Endothelial cell of umbilical vein (primary cell): ENCODE measurements around the gene FLT3LG. TPM values are rescaled to one million over a fixed set of nuclear protein-coding genes. Genes with fewer than 3 reads are reported as not detected.

Source experiments
- BruUV-seq: library from RNA; stranded (reverse); fragments of 400-500 nt; replicated peaks from 2 replicates; lab custom pipeline; 2021; lab: Mats Ljungman, UMichigan
- CTCF ChIA-PET: fragments of 300-600, 350-600 bp; sonication (Branson Sonifier 250); formaldehyde crosslinking; loops from one replicate; lab custom pipeline; 2021; ENCODE audit warnings: antibody characterized with exemption, inconsistent platforms; lab: Charles Lee
- POLR2A ChIA-PET: fragments of 300-600, 350-600 bp; sonication (Branson Sonifier 250); formaldehyde crosslinking; loops from one replicate; lab custom pipeline; 2021; ENCODE audit warnings: antibody characterized with exemption, inconsistent platforms; lab: Charles Lee
- DNase-seq: peaks from one replicate; pipeline ENCODE4 v3.0.0-alpha.2; 2011; ENCODE audit warnings: low read depth, low spot score
- FAIRE-seq: peaks from 2 replicates; lab custom pipeline; 2011; peaks lifted over from hg19 to GRCh38; lab: Jason Lieb, UNC
- H2AFZ ChIP-seq: 2 replicates; pipeline ENCODE4 v1.6.0; 2012; ENCODE audit warnings: low read depth, low read length, control low read depth, inconsistent platforms
- H3K27ac ChIP-seq: 2 replicates; pipeline ENCODE4 v1.5.1; 2011; ENCODE audit warnings: low read depth, mild to moderate bottlenecking, control low read depth, low read length, moderate library complexity; ENCODE audit not compliant: insufficient read depth
- H3K27me3 ChIP-seq, 2 experiments: 2 replicates each; pipeline versions ENCODE4 v1.6.0 to v1.6.1; 2011; ENCODE audit warnings: low read length in 2 of 2, mixed read lengths in 1 of 2; ENCODE audit not compliant: control insufficient read depth in 2 of 2, insufficient read depth in 2 of 2
- H3K36me3 ChIP-seq, 2 experiments: 2 replicates in 1 of 2; 3 replicates in 1 of 2; pipeline ENCODE4 v1.5.1; 2011; ENCODE audit warnings: low read length in 2 of 2, mild to moderate bottlenecking in 1 of 2, moderate library complexity in 1 of 2; ENCODE audit not compliant: control insufficient read depth in 2 of 2, insufficient read depth in 2 of 2; ENCODE audit errors: extremely low read depth in 1 of 2
- H3K4me1 ChIP-seq: 3 replicates; pipeline ENCODE4 v1.5.1; 2011; ENCODE audit warnings: mild to moderate bottlenecking, low read length; ENCODE audit not compliant: control insufficient read depth, insufficient read depth; ENCODE audit errors: extremely low read depth
- H3K4me2 ChIP-seq: 2 replicates; pipeline ENCODE4 v1.6.1; 2011; ENCODE audit warnings: low read length, control low read depth, mixed read lengths; ENCODE audit not compliant: insufficient read depth
- H3K4me3 ChIP-seq, 3 experiments: fragments of 200-600 bp in 1 of 3; sonication (generic), shearing (Covaris generic) in 1 of 3; replicated peaks in 1 of 3; 2 replicates each; pipeline ENCODE4 v1.5.1; 2011 to 2016; ENCODE audit warnings: control low read depth in 3 of 3, low read length in 3 of 3, mild to moderate bottlenecking in 2 of 3, inconsistent platforms in 1 of 3, low read depth in 1 of 3, moderate library complexity in 1 of 3; ENCODE audit not compliant: insufficient read depth in 1 of 3
- H3K79me2 ChIP-seq: 2 replicates; pipeline ENCODE4 v1.6.0; 2012; ENCODE audit warnings: low read length, inconsistent platforms; ENCODE audit not compliant: control insufficient read depth, insufficient read depth
- H3K9ac ChIP-seq: replicated peaks from 2 replicates; pipeline ENCODE3; 2011; ENCODE audit warnings: low read length, control low read depth; ENCODE audit not compliant: insufficient read depth; ENCODE audit errors: extremely low read depth
- H3K9me1 ChIP-seq: replicated peaks from 3 replicates; pipeline ENCODE4 v1.6.0; 2011; ENCODE audit warnings: mild to moderate bottlenecking, low read length; ENCODE audit not compliant: control insufficient read depth, insufficient read depth; ENCODE audit errors: extremely low read depth
- H3K9me3 ChIP-seq: replicated peaks from 2 replicates; pipeline ENCODE4 v1.5.1; 2012; ENCODE audit warnings: low read length, inconsistent platforms; ENCODE audit not compliant: control insufficient read depth, insufficient read depth
- H4K20me1 ChIP-seq: replicated peaks from 2 replicates; pipeline ENCODE3; 2011; ENCODE audit warnings: mild to moderate bottlenecking, low read length; ENCODE audit not compliant: control insufficient read depth, insufficient read depth; ENCODE audit errors: extremely low read depth
- CTCF ChIP-seq, 2 donors: IDR thresholded peaks; 1 replicate in 1 of 2; 2 replicates in 1 of 2; pipeline ENCODE4 v1.5.1; 2011; ENCODE audit warnings: low read length in 2 of 2, mild to moderate bottlenecking in 2 of 2, moderate library complexity in 2 of 2, control low read depth in 1 of 2, inconsistent platforms in 1 of 2, low read depth in 1 of 2; ENCODE audit not compliant: insufficient read depth in 1 of 2; ENCODE audit errors: extremely low read depth in 1 of 2
- EZH2 ChIP-seq: IDR thresholded peaks from 2 replicates; pipeline ENCODE4 v1.6.1; 2012; ENCODE audit warnings: borderline replicate concordance, low read depth, mild to moderate bottlenecking, moderate library complexity, low read length, inconsistent platforms; ENCODE audit not compliant: severe bottlenecking
- FOS ChIP-seq: IDR thresholded peaks from 2 replicates; pipeline ENCODE4 v1.6.1; 2011; ENCODE audit warnings: mild to moderate bottlenecking, low read length, moderate library complexity, borderline replicate concordance; ENCODE audit not compliant: insufficient read depth
- GATA2 ChIP-seq: IDR thresholded peaks from 2 replicates; pipeline ENCODE4 v1.7.0; 2011; ENCODE audit warnings: low read depth, mild to moderate bottlenecking, moderate library complexity, mixed read lengths, low read length; ENCODE audit not compliant: insufficient read length, insufficient read depth
- MAX ChIP-seq: IDR thresholded peaks from 2 replicates; pipeline ENCODE4 v1.6.1; 2011; ENCODE audit not compliant: insufficient read depth, insufficient read length
- MYC ChIP-seq: IDR thresholded peaks from one replicate; pipeline ENCODE4 v1.6.1; 2011; ENCODE audit warnings: mild to moderate bottlenecking, low read depth, low read length
- dilution Hi-C: fragments of 300-500 bp; cut with MboI; formaldehyde crosslinking; loops from one replicate; pipeline ENCODE4 v1.15.0; 2019; ENCODE audit warnings: low sequenced_read_pairs; ENCODE audit not compliant: extremely low pct_ligation_motif_present
- intact Hi-C: fragments of 100-400 bp; cut with micrococcal nuclease; formaldehyde crosslinking; loops from one replicate; pipeline ENCODE4 v1.10.0; 2022
- polyA plus RNA-seq, 4 experiments: library from polyadenylated mRNA; depleted of rRNA in 3 of 4; stranded (reverse) in 3 of 4; unstranded in 1 of 4; fragments of >200 nt; gene quantifications; 2 replicates each; pipeline versions ENCODE4 v1.2.1 to v1.2.3, GENCODE V29; 2011 to 2012; ENCODE audit warnings: missing spikeins in 1 of 4
- total RNA-seq: library from RNA; stranded (reverse); gene quantifications from 2 replicates; pipeline ENCODE4 v1.2.3, GENCODE V29; 2021

Gene FLT3LG
- total and polyA plus RNA-seq, 2 donors (not counting 3 experiments of a cell fraction or from before 2014, with no cell fraction given): 5.0 to 5.7 TPM

GRCh38 chr19:49432141-49433073 lies 41.6 kb upstream of the FLT3LG start:
- ChIA-PET POLR2A (no interaction called here), CTCF (no interaction called here)
- no peaks in the 10 kb centered on the region for H3K79me2 ChIP-seq
- H3K9me3 ChIP-seq: no peaks in the 10 kb centered on the region
- FAIRE-seq (no peak), DNase-seq (no peak)
- H3K27ac ChIP-seq: no peak overlapping the region
- no peaks in the 10 kb centered on the region for H3K36me3 ChIP-seq
- H3K27me3 ChIP-seq: peaks cover 71 to 74% of the 10 kb centered on the region in 2 experiments
- H3K4me3 ChIP-seq: no peak overlapping the region
- H3K9ac ChIP-seq: no peak overlapping the region
- H2AFZ ChIP-seq: no peak overlapping the region
- no peak for TF ChIP-seq GATA2
- no peak for TF ChIP-seq FOS
- no peak for TF ChIP-seq CTCF (IDR thresholded peaks at IDR 0.05; ENCODE audit: extremely low read depth in 1 of 2, insufficient read depth in 1 of 2, low read depth in 1 of 2, low read length in 2 of 2)
- peak; percentile 82 for TF ChIP-seq EZH2
- TF ChIP-seq MAX: no peak
- TF ChIP-seq MYC: no peak
- intact Hi-C loops: no loop called here
- H3K9me1 ChIP-seq: no peaks in the 10 kb centered on the region
- no peaks in the 10 kb centered on the region for H4K20me1 ChIP-seq
- dilution Hi-C loops: no loop called here
- H3K4me1 ChIP-seq: peaks cover 3% of the 10 kb centered on the region
- H3K4me2 ChIP-seq: no peak overlapping the region
- BruUV-seq: no TSS peak
